Adipose tissue (tissue), 3 donors: ENCODE results near the gene RACK1. TPM values are rescaled to one million over a fixed set of nuclear protein-coding genes. Genes with fewer than 3 reads are reported as not detected.

Source experiments
- H3K27ac ChIP-seq: one replicate; pipeline ENCODE4 v1.5.1; 2013; ENCODE audit warnings: low read depth, low read length
- WGBS, 3 donors: extraction: QIAGEN DNeasy Blood & Tissue Kit; methylation state at CpG; one replicate each; pipeline ENCODE4 v1.1.7; 2013; 5-methylcytosine and 5-hydroxymethylcytosine counted together
- polyA plus RNA-seq, 3 donors: library from polyadenylated mRNA; stranded (reverse); fragments of 200-250 nt; gene quantifications; one replicate each; pipeline ENCODE4 v1.2.3, GENCODE V29; 2013
- donor health status: healthy with polysubstance abuse.
- donor health status: Bipolar disorder and iron deficiency.
- donor health status: healthy.

Gene RACK1
- polyA plus RNA-seq, 3 donors = 2,124 to 2,647 (median 2,643) TPM

DNA sequence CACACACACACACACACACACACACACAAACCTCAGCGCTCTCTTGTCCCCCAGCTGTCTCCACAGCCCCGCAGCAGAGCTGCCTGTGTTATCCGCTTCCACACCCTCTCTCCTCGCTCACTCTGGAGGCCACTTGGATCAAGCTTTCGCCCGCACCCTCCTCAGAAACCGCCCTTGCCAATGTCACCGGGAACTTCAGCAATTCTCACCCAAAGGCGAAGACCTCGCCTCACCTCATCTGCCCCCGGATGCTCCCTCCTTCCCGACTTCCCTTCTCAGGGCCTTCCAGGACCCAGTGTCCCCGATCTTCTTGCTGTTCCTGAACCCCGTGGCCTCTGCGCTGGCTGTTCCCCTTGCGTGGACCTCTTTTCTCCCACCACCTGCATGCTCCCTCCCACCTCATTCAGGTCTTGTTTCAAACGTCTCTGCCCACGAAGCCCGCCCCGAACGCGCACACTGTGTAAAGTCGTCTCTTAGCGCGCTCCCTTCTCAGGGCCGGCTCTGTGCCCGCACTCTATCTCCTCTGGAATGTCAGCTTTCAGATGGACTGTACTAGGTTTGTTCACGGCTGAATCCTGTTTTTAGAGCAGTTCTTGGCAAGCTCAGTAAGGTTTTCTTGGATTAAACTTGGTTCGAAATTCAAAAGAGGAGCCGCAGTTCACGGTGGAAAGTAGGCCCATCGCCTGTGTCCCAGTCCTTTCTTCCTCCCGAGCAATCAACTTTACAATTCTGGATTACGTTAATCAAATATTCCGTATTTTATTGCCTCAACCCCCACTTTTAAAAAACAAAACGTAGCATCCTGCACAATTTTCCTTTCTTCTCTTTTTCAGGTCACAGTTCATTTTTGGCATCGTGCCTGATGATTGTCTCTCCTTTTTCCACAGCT lies 37.7 kb downstream of the RACK1 start:
- H3K27ac ChIP-seq = no peak overlapping the region
- 15 to 28% (median 18%) methylated on average over 37 of the region's 37 CpGs for WGBS, 3 donors

DNA sequence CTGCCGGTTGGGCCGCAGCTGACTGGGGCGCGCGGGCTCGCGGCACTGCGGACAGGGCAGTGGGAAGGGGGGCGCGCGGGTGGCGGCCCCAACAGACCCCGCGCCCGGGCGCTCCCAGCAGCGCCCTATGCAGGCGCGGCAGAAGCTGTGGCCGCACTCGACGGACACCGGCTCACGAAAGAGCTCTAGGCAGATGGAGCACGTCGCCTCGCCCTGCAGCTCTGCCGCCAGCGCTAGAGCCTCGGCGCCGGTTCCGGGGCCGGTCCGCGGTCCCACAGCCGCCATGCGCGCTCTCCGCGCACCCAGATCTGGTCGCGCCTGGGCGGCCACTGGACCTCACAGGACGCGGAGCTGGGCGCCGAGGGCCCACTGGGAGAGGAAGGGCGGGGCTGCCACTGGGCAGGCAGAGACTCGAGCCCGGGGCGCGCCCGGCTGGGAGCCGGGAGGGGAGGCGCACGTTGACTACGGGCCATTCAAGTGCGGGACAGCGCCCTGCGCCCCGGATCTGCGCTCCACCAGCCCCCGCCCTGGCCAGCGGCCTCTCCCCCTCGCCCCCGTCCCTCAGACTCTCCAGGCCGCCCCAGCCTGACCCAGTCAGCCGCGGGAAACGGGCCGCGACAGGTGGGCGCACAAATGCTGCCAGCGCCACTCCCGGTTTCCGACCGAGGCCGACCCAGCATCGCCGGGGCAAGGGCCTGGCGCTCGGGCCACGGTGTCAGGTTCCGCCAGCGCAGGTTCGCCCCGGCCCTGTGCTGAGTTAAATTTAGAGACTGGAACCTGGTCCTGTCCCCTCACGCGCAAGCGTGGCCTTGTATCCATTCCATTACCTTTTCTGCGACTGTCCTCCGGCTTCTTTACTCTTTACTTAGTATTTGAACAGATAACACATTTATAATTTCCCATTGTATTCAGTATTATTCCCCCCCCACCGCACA lies 38.6 kb downstream of the RACK1 start, which contains the start of gene TRIM7:
TSS of gene TRIM7 (minus strand) at position 371 of the 935 bp plus-strand sequence. CDS start at position 285, 86 bp downstream.
- WGBS, 3 donors = 2 to 3% (median 2%) methylated on average over 76 to 94 of the region's 94 CpGs
- H3K27ac ChIP-seq = no peak within 1 kb of the TSS

DNA sequence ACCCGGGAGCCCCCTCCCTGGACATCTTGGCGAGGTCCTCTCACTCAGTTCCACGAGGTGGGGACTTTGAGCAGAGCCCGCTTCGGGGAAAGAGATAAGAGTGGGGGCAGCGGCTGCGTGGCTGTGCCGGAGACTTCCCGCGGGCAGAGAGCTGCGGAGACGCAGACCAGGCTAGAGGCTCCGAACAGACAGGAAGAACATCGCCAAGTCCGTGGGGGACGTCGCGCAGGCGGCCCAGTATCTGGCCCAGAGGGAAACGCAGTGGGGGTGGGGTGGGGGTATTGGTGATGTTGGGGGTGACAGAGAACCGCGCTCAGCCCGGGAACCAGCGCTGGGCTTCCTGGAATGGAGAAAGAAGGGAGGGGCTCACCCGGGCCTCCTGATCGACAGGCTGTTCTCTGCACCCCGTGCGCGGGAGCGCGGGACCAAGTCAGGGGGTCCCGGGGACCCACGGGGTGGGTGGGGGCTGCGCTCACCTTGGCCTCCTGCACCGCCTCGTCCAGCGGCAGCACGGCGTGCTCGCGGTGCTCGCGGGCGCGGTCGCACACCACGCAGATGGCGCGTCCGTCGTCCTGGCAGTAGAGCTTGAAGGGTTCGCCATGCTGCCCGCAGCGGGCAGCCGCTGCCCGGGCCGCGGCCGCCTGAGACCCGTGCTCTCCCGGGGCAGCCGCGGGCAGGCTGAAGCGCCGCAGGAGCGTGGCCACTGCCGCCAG lies 39.4 kb downstream of the RACK1 start:
- WGBS, 3 donors = 0 to 1% (median 1%) methylated on average over 47 to 67 of the region's 67 CpGs
- H3K27ac ChIP-seq = no peak overlapping the region

DNA sequence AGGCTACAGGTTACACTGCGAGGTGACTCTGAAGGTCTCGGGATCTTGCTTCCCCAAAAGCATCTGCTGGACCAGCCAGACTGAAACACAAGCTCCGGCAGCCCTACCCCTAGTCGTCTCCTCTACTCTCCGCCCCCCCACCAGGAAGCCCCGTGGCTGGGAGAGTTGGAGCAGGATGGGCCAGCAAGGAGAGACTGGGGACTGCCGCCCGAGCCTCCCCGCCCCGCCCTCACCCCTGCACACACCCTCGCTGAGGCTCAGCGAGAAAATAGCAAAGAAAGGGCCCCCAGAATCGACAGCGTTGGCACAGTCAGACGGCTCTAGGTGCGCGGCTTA lies 40.0 kb downstream of the RACK1 start:
- WGBS, 3 donors = 6 to 16% (median 7%) methylated on average over 17 of the region's 17 CpGs

DNA sequence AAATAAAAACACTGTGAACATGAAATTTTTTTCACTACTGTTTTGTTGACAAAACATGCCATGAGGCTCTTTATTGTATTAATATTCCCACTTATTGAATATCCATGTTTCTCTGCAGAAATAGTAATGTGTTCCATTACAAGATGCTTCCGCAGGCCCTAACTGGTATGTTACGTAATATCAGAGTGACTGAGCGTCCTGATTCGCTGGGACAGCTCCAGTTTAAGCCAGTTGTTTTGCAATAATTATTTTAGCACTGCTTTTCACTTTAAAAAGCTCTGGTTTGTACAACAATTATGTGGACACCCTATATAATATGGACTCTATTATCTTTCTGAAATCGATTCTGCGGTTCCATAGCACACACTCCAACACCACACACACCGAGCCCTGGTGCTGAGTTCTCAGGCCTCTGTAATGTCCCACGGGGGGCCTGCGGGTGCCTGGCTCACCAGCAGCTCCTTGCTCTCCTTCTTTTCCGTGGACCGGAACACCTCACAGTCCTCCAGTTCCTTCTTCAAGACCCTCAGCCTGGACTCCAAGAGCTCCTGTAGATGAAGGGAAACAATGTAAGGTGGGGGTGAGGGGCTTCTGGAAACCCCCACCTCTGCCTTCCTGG lies 40.5 kb downstream of the RACK1 start:
- WGBS, 3 donors = 48 to 83% (median 56%) methylated on average over 11 of the region's 11 CpGs
- H3K27ac ChIP-seq = no peak overlapping the region

More for the DNA sequence above, 40.0 kb downstream of the RACK1 start:
- no peak overlapping the region for H3K27ac ChIP-seq

DNA sequence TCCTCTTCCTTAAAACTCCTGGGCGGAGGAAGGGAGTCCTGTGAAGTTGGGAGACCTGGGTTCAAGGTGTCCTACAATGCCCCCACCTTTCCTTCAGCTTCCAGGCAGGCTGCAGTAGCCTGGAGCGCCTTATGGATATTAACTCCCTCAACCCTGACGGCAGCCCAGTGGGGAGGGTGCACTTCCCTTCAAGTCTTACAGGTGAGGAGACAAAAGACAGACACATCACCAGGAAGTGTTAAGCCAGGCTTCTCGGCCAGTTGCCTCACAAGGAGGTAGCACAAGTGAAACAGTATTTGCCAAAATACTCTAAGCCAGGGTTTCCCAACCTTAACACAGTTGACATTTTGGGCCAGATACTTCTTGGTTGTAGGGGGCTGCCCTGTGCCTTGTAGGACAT lies 42.9 kb downstream of the RACK1 start:
- H3K27ac ChIP-seq = no peak overlapping the region
- WGBS, 3 donors = 74 to 86% (median 76%) methylated on average over 4 of the region's 4 CpGs

DNA sequence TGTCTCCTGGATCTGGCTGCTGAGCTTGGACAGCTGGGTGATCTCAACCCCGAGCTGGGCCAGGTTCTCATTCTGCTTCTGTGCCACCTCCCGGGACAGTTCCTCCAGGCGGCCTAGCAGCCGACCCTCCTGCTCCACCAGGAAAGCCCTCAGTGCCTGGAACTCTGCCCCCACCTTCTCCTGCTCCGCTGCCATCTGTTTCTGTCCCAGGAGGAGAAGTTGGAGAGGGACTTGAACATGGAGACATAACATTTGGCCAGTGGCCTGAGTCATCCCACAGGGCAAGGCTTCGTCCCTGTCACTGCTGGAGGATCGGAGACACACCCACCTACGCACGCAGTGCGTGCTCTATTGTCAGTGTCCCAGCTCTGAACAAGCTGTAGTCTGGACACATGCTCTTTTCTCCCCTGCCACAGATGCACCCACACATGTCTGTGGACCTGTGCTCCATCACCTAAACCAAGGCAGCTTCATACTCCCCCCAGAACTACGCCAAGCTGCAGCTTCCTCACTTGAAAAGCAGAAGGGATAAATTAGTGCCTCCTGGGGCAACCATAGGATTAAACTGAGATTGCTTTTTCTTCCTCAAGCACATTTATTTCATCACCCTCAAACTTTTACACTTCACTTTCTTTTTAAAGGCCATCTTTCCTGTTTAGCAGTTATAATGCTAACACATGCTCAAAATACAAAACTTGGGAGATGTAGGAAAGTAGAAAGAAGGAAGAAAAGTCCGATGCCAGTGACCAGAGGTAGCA lies 43.6 kb downstream of the RACK1 start:
- 64 to 74% (median 70%) methylated on average over 12 of the region's 12 CpGs for WGBS, 3 donors
- H3K27ac ChIP-seq = no peak overlapping the region

DNA sequence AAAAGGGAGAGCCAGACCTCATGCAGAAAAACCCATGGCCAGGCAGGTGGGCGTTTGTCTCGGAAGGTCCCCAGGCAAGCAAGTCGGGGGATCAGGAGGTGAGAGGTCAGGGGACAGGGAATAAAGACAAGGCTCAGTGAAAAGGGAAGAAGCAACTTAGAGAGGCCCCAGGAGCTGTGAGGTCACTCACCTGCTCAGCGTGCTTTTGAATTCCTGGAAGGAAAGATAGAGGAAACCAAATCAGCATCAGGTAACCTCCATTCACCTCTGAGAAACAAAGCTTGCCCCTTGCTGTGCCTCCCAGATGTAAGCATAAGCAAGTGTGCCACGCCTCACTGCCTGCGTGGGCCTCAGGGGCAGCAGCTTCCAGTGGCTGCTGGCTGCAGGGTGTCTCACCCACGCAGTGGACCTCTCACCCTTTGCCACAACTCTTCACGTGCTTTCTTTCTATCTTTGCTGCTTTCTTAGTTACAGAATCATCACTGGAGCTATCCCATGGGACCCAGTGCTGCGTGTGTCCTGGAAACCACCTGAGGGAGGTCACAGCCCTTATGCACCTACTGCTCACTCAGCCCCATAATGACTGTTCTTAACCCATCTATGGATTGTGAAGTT lies 44.7 kb downstream of the RACK1 start:
- no peak overlapping the region for H3K27ac ChIP-seq
- WGBS, 3 donors = 55 to 72% (median 64%) methylated on average over 9 of the region's 9 CpGs

DNA sequence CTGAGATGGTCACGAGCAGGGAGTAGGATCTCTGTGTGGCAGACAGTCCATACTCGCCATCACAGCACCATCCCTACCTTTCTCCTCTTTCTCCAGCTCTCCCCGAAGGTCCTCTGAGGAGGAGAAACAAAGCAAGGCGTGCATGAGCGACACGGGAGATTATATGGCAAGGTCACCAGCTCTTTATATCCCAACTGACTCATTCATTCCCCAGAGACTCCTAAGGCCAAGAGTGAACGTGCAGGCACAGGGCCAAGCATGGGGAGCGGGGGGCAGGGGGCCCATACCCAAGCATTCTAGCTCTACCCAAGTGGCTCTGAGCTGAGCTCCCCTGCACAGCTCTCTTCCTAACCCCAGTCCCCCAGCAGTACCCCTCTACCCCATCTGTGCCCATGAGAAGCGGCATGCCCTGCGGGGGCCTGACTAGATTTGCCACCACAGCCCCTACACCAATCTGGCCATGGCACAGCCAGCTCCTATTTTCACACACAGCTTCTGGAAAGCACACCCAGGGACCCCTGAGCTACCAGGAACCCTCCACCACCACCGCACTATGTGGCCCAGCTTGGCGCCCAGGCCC lies 45.5 kb downstream of the RACK1 start:
- 81 to 84% (median 84%) methylated on average over 12 of the region's 12 CpGs for WGBS, 3 donors
- no peak overlapping the region for H3K27ac ChIP-seq

DNA sequence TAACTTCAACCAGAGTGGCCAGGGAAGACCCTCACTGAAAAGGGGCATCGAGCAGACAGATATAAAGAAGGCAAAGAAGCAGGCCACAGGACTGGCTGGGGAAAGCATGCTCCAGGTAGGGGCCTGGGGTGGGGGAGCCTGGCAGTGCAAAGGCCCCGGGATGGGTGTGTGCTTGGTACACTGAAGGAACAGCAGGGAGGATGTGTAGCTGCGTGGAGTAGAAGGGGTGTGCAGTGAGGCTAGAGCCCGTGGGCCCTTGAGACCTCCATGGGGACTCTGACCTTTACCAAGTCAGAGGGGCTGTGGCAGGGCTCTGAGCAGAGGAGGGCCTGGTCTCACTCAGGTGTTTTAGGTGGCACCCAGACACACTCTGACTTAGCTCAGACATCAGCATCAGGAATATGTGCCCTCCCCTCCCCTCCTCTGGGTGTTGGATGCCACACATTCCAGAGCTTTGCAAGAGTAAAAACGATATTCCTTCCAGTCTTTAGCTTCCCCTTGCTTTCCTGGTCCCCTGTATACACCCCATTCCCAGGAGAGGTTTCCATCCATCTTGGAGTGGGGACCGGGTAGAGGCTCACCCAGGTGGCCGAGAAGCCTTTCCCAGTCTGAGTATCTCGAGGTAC lies 46.3 kb downstream of the RACK1 start:
- WGBS, 3 donors = 68 to 79% (median 71%) methylated on average over 8 of the region's 8 CpGs
- no peak overlapping the region for H3K27ac ChIP-seq

DNA sequence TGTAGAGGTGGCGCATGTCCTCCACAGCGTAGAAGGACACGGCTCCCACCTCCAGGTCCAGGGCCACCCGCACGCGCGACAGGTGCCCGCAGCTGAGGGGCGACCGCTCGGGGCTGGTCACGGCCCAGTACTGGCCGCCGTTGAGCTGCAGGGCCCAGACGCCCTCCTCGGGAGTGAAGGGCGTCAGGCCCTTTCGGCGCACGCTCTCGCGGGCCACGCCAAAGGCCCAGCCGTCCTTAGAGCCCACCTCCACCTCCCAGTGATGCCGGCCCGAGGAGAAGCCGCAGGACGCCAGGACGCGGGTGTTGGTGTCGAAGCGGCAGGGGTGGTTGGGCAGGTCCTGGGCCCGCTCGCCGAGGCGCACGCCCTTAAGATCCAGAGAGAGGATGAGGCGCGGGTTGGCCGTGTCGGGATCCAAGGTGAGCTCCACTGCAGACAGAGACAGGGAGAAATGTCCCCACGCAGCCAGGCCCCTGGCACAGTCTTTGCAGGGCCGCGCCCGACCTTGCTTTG lies 48.4 kb downstream of the RACK1 start:
- WGBS, 3 donors = 74 to 84% (median 82%) methylated on average over 44 to 45 of the region's 45 CpGs
- H3K27ac ChIP-seq = no peak overlapping the region

DNA sequence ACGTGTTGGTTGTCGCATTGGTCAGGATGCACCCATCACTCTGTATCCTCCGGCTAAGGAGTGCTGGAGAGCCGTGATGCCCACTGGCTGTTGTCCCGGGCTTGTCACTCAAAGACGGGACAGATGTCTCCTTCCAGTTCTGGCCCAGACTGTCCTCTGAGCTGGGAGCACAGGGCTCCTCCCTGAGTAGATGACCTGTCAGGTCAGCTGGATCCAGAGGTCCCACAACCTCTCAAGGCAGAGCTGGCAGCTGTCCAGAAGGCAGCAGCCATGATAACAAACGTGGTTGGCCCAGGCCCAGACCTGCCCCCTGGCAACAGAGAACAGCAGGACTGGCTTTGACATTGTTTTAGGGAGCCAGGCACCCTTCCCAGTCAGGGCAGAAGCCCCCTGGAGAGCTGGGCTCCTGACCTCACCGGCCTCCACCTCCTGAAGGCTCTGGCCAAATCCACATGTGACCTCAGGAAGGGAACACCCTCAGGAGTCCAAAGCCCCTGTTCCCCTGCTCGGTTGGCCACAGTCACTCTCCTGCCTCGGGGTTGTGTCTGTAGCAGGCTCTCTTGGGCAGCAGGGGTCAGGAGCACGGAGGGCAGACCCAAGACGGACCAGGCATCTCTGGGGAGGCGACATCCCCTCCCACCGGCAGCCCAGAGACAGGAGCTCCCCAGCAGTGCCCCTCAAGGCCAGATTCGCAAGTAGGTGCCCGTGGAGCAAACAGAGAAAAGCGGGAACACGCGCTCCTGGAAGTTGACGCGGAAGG lies 49.0 kb downstream of the RACK1 start:
- 68 to 79% (median 74%) methylated on average over 21 of the region's 21 CpGs for WGBS, 3 donors

DNA sequence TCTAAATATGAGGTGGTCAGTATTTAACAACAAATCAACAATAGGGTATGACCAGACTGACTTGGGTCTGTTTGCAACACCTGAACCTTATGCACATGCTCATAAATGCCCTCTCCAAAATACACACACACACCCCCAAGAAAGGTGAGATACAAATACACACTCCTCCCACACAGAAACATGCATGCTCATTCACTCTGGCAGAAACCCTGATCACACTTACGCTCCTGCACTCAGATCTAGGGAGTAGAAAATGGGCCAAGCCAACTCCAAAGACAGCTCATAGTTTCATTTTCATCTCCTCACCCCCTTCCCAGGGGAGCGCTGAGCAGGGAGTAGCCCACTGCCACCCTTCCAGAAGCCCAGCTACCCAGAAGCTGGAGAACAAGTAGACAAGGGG lies 50.0 kb downstream of the RACK1 start:
- WGBS, 3 donors = 49 to 93% (median 84%) methylated on average over 2 of the region's 2 CpGs
- no peak overlapping the region for H3K27ac ChIP-seq

More for the DNA sequence above, 49.0 kb downstream of the RACK1 start:
- H3K27ac ChIP-seq = no peak overlapping the region

DNA sequence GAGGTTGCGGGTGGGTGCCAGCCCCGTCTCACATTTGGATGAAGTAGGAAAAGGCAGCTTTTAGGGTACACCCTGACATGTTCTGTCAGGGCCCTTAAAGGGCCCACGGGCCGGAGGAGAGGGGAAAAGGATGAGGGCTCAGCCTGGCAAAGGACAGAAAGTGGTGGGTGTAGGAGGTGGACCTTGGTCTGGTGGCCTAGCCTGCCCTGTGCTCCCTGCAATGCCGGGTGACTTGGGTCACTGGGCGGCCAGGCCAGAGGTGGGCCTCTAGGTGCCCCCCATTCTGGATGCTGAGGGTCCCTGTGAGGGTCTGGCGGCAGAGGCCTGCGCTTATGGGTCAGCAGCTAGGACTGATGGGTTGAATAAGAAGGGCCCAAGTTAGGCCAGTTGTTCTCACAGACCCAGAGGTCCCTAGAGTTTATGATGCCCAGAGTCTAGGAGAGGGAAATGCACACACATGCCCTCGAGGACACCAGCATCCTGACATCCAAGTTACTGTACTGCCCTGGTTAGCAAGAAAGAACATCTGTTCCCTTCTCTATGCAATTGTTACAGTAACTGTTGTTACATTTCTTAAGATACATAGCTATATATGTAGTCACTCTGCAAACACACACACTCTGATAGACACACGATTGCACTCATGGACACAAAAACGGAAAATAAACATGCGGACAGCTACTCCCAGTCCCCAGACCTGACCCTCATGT lies 51.2 kb downstream of the RACK1 start:
- no peak overlapping the region for H3K27ac ChIP-seq
- WGBS, 3 donors = 51 to 55% (median 52%) methylated on average over 12 of the region's 12 CpGs
